Measurements from ENCODE around the gene IFFO2.

Gene IFFO2

GRCh38 chr1:18967066-18967690, 10.7 kb upstream of the IFFO2 start:
- DNase-seq (ENCODE audit: low read depth) = no peak
- TF ChIP-seq, protein P1, sequence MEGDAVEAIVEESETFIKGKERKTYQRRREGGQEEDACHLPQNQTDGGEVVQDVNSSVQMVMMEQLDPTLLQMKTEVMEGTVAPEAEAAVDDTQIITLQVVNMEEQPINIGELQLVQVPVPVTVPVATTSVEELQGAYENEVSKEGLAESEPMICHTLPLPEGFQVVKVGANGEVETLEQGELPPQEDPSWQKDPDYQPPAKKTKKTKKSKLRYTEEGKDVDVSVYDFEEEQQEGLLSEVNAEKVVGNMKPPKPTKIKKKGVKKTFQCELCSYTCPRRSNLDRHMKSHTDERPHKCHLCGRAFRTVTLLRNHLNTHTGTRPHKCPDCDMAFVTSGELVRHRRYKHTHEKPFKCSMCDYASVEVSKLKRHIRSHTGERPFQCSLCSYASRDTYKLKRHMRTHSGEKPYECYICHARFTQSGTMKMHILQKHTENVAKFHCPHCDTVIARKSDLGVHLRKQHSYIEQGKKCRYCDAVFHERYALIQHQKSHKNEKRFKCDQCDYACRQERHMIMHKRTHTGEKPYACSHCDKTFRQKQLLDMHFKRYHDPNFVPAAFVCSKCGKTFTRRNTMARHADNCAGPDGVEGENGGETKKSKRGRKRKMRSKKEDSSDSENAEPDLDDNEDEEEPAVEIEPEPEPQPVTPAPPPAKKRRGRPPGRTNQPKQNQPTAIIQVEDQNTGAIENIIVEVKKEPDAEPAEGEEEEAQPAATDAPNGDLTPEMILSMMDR (IDR thresholded peaks at IDR 0.05; ENCODE audit: control insufficient read depth, insufficient read depth, low read depth, low read length, missing control alignments) = no peak
- no peak overlapping the region for H3K4me3 ChIP-seq (ENCODE audit: control insufficient read depth, low read depth, low read length)

GRCh38 chr1:18965206-18966173, 9.0 kb upstream of the IFFO2 start:
- no peak overlapping the region for H3K4me3 ChIP-seq (ENCODE audit: control insufficient read depth, low read depth, low read length)
- TF ChIP-seq, protein P1 (IDR thresholded peaks at IDR 0.05; ENCODE audit: control insufficient read depth, insufficient read depth, low read depth, low read length, missing control alignments) = no peak
- DNase-seq (ENCODE audit: low read depth) = no peak

DNA sequence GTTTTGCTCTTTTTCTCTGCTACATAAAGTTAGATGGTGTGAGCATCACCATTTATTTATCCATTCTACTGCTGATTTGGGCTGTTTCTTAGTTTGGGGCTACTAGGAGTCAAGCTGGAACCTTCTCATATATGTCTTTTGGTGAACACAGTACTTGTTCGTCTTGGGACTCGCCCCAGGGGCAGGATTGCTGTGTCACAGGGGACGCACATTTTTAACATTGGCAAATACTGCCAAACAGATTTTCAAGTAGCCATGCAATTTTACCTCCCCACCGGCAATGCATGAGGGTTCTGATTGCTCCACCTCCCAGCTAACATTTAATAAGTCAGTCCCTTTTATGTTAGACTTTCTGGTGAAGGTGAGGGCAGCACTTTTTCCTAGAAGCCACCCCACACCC, 7.5 kb upstream of the IFFO2 start:
- no peak overlapping the region for H3K4me3 ChIP-seq (ENCODE audit: control insufficient read depth, low read depth, low read length)
- TF ChIP-seq, protein P1 (IDR thresholded peaks at IDR 0.05; ENCODE audit: control insufficient read depth, insufficient read depth, low read depth, low read length, missing control alignments) = no peak
- DNase-seq (ENCODE audit: low read depth) = no peak

- TF ChIP-seq, protein P1 (IDR thresholded peaks at IDR 0.05; ENCODE audit: control insufficient read depth, insufficient read depth, low read depth, low read length, missing control alignments) = no peak
- H3K4me3 ChIP-seq (ENCODE audit: control insufficient read depth, low read depth, low read length) = no peak overlapping the region
- DNase-seq (ENCODE audit: low read depth) = no peak
These were observed 6.6 kb upstream of the IFFO2 start for GRCh38 chr1:18962855-18963737.

- DNase-seq (ENCODE audit: low read depth) = no peak
- H3K4me3 ChIP-seq (ENCODE audit: control insufficient read depth, low read depth, low read length) = no peak overlapping the region
- TF ChIP-seq, protein P1 (IDR thresholded peaks at IDR 0.05; ENCODE audit: control insufficient read depth, insufficient read depth, low read depth, low read length, missing control alignments) = no peak
These were observed 5.7 kb upstream of the IFFO2 start for GRCh38 chr1:18962121-18962721.

GRCh38 chr1:18960821-18961220, 4.3 kb upstream of the IFFO2 start:
- DNase-seq (ENCODE audit: low read depth) = no peak
- TF ChIP-seq, protein P1 (IDR thresholded peaks at IDR 0.05; ENCODE audit: control insufficient read depth, insufficient read depth, low read depth, low read length, missing control alignments) = no peak
- no peak overlapping the region for H3K4me3 ChIP-seq (ENCODE audit: control insufficient read depth, low read depth, low read length)
